Measurements from ENCODE around the gene OR1J1.

The OR1J1 gene, protein sequence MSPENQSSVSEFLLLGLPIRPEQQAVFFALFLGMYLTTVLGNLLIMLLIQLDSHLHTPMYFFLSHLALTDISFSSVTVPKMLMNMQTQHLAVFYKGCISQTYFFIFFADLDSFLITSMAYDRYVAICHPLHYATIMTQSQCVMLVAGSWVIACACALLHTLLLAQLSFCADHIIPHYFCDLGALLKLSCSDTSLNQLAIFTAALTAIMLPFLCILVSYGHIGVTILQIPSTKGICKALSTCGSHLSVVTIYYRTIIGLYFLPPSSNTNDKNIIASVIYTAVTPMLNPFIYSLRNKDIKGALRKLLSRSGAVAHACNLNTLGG

DNA sequence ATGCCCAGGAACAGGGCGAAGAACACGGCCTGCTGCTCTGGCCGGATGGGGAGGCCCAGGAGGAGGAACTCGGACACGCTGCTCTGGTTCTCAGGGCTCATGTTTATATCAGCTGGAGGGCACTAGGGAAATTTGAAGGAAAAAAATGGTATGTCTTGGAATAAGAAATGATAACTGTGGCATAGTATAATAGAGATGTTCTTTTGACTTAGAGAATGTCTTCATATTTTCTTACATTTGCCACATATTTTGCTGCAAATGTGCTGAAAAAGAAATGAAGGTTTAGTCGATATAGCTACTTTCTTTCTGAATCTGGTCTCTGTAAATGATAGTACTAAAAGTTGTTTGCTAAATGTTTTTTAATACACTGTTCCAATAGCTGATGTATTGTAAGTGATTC, at the start of gene OR1J1:
OR1J1 (minus strand) TSS at position 101 of the 400 bp plus-strand sequence; CDS start at position 101, 0 bp downstream.
- no peak for DNase-seq

- DNase-seq: no peak
Observed at GRCh38 chr9:122527193-122527592, 49.5 kb upstream of the OR1J1 start, which contains the start of gene OR1N1. Gene OR1N1 (minus strand): TSS chr9:122527293. CDS start chr9:122527293, 0 bp downstream.

- DNase-seq: no peak
Observed at GRCh38 chr9:122526602-122527001, 48.9 kb upstream of the OR1J1 start.

GRCh38 chr9:122519376-122519775, 41.6 kb upstream of the OR1J1 start:
- DNase-seq: no peak

DNA sequence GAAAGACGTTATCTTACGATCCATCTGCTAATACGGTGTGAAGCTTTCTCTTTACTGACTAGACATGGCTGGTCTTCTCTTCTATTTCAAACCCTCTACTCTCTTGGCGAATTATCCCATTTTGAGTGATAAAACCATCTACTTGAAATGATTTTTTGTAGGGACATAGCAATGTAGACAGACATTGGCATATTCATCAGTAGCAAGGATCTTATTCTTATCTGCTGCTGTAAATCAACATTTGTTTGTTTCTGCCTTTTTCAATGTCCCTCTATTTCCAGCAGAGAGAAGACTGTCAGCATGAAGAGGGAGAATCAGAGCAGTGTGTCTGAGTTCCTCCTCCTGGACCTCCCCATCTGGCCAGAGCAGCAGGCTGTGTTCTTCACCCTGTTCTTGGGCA, 41.1 kb upstream of the OR1J1 start, which contains the start of gene OR1J4:
OR1J4 (plus strand) TSS at position 301 of the 400 bp plus-strand sequence; CDS start at position 301, 0 bp downstream.
- DNase-seq: no peak

GRCh38 chr9:122518226-122518625, 40.5 kb upstream of the OR1J1 start:
- no peak for DNase-seq

- no peak for DNase-seq
Observed at GRCh38 chr9:122510502-122510901, 32.8 kb upstream of the OR1J1 start, which contains the start of gene OR1J2. Gene OR1J2 (plus strand): TSS chr9:122510802. CDS start chr9:122510802, 0 bp downstream.

DNA sequence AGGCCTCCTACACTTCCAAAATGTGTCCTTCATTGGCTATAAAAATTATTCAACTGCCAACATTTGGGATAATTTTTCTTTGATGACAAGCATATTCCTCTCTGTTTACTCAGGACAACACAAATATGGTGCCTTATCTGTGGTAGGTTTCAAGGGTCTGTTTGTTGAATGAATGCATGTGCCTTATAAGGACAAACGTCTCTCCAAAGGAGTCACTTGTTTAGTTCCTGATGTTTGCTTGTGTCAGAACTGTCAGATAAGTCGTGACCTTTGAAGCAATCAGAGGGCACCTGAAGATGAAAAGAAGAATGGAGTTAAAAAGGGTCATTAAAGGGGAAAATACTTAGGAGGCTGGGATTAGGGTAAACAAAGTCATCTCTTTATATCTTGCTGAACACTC, 29.2 kb upstream of the OR1J1 start:
- no peak for DNase-seq

DNA sequence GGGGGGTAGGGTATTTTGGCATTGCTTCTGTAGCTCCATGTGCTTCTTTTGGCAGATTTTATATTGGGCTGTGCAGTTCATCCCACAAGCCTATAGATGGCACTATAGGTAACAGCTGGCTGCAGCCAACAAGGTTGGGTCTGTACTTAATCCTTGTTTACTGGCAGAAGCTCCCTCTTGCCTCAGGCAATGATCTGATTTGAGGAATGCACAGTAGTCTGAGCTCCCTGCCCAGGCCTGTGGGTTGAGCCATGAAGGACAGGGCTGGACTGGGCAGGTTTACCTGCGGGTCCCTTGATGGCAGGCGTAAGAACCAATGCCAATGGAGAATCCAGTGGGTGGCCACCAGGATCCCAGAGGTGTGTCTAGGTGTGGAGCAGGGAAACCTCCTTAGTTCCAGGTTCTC, 21.2 kb upstream of the OR1J1 start:
- DNase-seq: no peak

GRCh38 chr9:122479062-122479461, 1.3 kb upstream of the OR1J1 start:
- no peak for DNase-seq

DNA sequence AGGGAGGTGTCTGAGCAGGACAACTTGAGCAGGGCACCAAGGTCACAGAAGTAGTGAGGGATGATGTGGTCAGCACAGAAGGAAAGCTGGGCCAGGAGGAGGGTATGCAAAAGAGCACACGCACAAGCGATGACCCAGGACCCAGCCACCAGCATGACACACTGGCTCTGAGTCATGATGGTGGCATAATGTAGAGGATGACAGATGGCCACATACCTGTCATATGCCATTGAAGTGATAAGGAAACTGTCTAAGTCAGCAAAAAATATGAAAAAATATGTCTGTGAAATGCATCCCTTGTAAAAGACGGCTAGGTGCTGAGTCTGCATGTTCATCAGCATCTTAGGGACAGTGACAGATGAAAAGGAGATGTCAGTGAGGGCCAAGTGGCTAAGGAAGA, 380 bp downstream of the OR1J1 start:
- DNase-seq: no peak

- no peak for DNase-seq
Observed at GRCh38 chr9:122475717-122476116, 2.0 kb downstream of the OR1J1 start.

DNA sequence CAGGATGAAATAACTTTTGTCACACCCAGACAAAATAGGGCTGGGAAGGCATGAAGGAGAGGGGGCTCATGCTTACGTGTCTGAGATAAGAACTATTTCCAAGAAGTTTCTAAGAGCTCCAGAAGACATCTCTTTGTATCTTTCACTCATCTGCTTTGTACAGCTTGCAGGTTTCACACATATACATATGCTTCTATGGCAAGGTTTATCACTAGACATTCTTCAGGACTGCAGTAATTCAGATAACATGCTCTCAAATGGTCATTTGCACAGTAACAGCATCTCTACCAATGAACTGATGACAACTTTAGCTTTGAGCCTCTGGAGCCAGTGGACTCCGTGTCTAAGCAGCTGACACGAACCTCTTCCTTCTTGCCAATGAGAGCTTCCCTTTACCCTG, 3.2 kb downstream of the OR1J1 start:
- DNase-seq: no peak

DNA sequence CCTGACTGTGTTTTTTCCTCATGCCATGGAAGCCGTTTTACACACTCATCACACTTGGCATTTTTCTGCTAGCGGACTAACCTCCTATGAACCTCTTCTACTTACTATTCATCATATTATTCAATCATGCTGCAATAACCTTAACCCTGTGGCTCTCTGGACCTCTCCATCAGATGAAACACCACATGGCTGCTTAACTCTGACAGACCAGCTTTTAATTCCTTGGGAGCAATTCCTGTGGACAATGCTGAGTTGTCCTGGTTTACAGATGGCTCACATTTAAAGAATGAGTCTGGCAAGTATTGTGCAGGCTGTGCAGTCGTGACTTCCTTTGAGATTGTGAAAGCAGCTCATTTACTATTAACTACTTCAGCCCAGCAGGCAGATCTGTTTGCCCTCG, 9.0 kb downstream of the OR1J1 start:
- no peak for DNase-seq

GRCh38 chr9:122466456-122466855, 11.3 kb downstream of the OR1J1 start:
- DNase-seq: no peak

DNA sequence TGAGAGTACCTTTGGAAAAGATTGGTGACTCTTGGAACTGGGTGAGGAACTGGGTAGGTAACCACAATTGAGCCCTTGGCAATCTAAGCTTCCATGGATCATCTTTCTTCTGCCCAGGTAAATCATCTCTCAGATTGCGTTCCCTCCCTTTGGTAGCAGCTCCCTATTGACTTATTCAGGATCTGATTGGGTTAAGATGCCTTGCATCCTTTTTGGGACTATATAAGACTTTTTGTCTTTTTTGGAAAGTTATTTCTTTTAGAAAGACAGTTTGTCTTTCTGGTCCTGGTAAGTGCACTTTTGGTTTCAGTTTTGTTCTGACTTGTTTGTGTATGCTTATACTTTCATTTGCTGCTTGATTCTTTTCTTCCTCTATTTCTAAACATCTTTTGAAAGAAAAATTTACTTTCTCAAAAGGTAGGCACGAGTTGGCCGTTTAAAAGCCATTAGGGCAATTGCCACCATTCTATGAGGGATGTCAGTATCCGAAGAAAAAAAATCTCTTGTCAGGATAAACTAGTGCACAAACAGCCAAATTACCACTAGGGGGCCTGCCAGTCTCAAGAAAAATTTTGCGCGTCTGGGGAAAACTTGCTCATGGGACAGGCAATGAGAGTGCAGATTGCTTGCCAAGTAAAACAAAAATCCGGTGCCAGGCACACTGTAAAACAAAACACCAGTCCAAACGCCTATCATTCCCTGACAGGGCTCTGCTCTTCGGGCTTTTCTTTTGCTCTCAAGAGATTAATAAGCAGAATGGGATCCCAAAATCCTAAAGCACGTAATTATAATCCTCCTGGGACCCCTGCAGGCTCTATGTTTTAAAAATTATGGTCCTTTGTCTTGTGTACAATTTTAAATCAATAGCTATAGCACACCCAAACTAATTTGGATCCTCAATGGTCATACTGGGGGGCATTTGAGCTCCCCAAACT, 12.8 kb downstream of the OR1J1 start:
- peak; percentile 57 for DNase-seq

DNA sequence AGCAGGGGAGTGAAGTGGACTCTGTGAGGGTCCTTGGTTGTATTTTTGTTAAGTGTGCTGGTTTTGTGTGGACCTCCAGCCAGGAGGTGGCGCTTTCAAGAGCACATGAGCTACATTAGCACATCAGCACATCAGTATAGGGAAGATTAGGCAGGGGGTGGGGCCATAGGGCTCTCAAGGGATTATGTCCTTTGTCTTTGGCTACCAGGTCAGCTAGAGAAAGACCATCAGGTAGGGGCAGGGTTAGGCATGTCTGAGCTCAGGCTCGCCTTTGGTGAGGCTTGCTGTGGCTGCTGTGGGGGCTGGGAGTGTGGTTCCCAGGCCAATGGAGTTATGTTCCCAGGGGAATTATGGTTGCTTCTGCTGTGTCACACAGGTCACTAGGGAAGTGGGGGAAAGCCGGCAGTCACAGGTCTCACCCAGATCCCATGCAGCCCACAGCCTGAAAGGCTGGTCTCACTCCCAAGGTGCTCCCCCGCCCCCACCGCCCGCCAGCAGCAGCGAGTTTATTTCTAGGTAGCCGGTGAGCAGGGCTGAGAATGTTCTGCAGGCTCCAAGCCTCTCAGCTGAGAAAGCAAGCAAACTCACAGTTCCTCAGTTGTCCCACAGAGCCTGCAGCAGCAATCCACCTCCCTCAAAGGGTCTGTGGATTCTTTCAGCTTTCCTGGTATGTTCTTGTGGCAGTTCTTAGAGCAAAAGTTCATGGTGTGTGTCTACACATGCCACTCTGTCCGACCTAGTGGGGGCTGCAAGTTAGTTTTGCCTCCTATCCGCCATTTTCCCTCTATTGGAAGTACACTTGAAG, 13.7 kb downstream of the OR1J1 start:
- DNase-seq: no peak

DNA sequence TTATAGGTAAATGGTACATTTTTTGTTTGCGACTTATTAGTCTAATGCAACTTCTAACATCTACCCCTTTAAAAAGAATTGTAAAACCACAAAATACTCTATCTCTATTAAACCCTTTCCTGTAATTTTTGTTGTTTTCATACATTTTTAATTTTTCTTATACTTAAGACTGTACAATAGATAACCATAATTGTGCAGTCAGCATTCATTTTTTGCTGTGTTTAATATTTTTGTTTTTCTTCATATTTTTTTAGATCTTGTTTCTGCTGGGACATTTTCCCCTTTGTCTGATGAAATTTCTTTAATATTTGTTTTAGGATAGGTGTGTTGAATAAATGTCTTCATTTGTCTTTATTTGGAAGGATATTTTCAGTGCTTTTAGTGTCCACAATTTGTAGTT, 19.9 kb downstream of the OR1J1 start:
- DNase-seq: no peak

DNA sequence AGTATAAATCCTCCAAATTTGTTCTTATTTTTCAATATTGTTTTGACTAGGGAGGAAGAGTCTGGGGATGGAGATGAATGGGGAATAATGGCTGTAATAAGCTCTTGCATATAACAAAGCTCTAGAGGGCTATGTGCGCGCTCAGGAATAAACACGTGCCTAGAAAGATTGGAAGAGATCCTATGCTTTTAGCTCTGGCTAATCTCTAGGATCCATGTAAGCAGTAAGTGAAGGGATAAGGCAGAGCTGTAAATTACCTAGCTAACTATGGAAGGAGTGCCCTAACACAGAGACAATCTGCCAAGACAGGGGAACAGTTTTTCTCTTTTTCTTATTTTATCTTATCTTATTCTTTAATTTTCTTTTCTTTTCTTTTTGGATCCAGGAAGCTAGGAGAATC, 21.6 kb downstream of the OR1J1 start:
- no peak for DNase-seq

DNA sequence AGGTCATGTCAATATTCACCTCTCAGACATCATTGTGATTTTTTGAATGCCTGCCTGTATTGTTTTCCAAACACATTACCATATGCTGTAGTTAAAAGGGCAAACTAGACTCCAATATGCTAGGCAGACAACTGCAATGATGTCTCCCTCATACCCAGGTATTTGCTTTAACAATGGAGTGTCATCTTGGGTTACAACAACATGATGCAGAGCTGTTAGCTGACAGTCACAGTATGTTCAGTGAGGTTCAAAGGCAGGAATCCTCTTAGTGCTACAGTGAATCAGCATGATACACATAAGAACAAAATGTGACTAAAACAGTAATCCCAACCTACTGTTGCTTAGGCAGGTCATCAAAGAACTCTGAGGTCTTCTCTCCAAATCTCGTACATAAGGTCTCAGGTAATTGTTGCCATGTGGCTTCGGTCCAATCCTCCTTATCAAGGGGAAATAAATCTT, 24.0 kb downstream of the OR1J1 start:
- no peak for DNase-seq

DNA sequence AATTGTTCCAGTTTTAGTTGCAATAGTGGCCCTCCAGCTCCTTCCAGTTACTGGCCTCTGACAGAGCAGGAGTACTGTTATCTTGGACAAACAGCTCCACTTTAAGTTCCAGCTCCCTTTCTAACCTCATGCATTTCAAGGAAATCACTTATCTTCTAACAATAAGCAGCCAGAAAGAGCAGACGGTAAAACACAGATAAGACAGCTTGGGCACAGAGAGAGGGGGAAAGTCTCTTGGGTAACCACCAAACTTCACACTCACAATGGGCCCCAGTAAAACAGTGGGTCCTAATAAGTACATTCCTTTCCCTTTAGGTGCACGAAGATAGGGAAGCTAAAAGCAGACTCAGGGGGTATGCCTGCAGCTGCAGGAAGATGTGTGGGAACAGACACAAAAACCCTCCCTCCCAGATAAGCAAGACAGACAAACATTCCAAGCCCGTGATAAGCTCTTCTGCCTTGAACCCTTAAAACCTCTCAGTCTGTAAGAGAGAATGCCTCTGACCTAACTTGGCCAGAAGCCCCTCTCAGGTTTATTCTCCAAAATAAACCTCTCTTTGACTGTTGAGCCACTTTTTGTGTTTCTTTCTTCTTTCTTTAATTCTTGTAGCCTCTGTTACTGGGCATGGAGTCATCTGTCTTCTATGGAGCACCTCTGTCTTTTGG, 30.8 kb downstream of the OR1J1 start:
- DNase-seq: no peak

DNA sequence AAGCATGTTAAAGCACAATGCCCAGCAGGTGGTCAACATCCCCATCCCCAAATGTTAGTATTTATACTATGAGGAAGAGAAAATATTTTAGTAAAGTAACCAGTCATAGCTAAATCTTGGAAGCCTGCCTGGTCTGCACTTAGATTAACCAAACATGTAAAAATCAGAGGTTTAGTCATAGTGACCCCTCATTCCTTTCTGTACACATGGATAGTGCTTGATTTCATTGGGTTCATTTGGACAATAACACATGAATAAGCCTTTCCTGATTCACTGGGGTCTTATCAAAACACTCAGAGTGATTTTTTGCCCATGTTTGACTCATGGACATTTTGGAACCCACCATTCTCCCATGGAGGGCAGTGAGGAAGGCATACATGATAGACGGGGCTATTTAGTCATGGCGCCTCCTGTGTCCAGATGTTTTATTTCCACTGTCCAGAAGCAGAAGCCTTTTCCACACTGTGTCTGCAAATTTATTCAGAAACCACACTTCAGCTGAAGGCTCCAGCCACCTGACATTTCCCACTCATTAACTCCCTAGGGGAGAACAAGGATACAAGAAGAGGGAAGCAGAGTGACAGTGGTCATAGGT, 32.5 kb downstream of the OR1J1 start:
- DNase-seq: no peak

Measured in CD4-positive, alpha-beta T cell treated with Interleukin-15 for 1 hour (primary cell).